ENCODE results near the gene BLM. TPM values are rescaled to one million over a fixed set of nuclear protein-coding genes. Genes with fewer than 3 reads are reported as not detected.

BLM gene
- total and polyA plus RNA-seq, 2 of the 8 experiments (the other 6 are each of a cell fraction or from before 2014, with no cell fraction given): 15.2 to 46.7 TPM

- TF ChIP-seq, protein P1, sequence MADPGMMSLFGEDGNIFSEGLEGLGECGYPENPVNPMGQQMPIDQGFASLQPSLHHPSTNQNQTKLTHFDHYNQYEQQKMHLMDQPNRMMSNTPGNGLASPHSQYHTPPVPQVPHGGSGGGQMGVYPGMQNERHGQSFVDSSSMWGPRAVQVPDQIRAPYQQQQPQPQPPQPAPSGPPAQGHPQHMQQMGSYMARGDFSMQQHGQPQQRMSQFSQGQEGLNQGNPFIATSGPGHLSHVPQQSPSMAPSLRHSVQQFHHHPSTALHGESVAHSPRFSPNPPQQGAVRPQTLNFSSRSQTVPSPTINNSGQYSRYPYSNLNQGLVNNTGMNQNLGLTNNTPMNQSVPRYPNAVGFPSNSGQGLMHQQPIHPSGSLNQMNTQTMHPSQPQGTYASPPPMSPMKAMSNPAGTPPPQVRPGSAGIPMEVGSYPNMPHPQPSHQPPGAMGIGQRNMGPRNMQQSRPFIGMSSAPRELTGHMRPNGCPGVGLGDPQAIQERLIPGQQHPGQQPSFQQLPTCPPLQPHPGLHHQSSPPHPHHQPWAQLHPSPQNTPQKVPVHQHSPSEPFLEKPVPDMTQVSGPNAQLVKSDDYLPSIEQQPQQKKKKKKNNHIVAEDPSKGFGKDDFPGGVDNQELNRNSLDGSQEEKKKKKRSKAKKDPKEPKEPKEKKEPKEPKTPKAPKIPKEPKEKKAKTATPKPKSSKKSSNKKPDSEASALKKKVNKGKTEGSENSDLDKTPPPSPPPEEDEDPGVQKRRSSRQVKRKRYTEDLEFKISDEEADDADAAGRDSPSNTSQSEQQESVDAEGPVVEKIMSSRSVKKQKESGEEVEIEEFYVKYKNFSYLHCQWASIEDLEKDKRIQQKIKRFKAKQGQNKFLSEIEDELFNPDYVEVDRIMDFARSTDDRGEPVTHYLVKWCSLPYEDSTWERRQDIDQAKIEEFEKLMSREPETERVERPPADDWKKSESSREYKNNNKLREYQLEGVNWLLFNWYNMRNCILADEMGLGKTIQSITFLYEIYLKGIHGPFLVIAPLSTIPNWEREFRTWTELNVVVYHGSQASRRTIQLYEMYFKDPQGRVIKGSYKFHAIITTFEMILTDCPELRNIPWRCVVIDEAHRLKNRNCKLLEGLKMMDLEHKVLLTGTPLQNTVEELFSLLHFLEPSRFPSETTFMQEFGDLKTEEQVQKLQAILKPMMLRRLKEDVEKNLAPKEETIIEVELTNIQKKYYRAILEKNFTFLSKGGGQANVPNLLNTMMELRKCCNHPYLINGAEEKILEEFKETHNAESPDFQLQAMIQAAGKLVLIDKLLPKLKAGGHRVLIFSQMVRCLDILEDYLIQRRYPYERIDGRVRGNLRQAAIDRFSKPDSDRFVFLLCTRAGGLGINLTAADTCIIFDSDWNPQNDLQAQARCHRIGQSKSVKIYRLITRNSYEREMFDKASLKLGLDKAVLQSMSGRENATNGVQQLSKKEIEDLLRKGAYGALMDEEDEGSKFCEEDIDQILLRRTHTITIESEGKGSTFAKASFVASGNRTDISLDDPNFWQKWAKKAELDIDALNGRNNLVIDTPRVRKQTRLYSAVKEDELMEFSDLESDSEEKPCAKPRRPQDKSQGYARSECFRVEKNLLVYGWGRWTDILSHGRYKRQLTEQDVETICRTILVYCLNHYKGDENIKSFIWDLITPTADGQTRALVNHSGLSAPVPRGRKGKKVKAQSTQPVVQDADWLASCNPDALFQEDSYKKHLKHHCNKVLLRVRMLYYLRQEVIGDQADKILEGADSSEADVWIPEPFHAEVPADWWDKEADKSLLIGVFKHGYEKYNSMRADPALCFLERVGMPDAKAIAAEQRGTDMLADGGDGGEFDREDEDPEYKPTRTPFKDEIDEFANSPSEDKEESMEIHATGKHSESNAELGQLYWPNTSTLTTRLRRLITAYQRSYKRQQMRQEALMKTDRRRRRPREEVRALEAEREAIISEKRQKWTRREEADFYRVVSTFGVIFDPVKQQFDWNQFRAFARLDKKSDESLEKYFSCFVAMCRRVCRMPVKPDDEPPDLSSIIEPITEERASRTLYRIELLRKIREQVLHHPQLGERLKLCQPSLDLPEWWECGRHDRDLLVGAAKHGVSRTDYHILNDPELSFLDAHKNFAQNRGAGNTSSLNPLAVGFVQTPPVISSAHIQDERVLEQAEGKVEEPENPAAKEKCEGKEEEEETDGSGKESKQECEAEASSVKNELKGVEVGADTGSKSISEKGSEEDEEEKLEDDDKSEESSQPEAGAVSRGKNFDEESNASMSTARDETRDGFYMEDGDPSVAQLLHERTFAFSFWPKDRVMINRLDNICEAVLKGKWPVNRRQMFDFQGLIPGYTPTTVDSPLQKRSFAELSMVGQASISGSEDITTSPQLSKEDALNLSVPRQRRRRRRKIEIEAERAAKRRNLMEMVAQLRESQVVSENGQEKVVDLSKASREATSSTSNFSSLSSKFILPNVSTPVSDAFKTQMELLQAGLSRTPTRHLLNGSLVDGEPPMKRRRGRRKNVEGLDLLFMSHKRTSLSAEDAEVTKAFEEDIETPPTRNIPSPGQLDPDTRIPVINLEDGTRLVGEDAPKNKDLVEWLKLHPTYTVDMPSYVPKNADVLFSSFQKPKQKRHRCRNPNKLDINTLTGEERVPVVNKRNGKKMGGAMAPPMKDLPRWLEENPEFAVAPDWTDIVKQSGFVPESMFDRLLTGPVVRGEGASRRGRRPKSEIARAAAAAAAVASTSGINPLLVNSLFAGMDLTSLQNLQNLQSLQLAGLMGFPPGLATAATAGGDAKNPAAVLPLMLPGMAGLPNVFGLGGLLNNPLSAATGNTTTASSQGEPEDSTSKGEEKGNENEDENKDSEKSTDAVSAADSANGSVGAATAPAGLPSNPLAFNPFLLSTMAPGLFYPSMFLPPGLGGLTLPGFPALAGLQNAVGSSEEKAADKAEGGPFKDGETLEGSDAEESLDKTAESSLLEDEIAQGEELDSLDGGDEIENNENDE (IDR thresholded peaks at IDR 0.05; ENCODE audit: insufficient replicate concordance, low read length): no peak
- TF ChIP-seq SP1 (IDR thresholded peaks at IDR 0.05; ENCODE audit: low read depth, low read length) (no peak), TCF12 (IDR thresholded peaks at IDR 0.05; ENCODE audit: low read depth, low read length) (no peak)
These were observed 72.3 kb downstream of the BLM start (continued) for GRCh38 chr15:90789462-90789861.

All from H1 (cell line).